H1 (cell line): Measurements from ENCODE around the gene ING1. TPM values are rescaled to one million over a fixed set of nuclear protein-coding genes. Genes with fewer than 3 reads are reported as not detected.

Source experiments
- CTCF ChIA-PET: fragments of 300-600 bp; sonication (Branson Sonifier 250); formaldehyde crosslinking; loops from one replicate; lab custom pipeline; 2021; ENCODE audit not compliant: partially characterized antibody; lab: Charles Lee
- POLR2A ChIA-PET: fragments of 300-600 bp; sonication (Branson Sonifier 250); formaldehyde crosslinking; loops from one replicate; lab custom pipeline; 2021; ENCODE audit warnings: inconsistent platforms; ENCODE audit not compliant: partially characterized antibody; lab: Charles Lee
- DNase-seq, 2 experiments: peaks; one replicate each; pipeline versions ENCODE4 v3.0.0 to v3.0.0-alpha.2; 2010 to 2022; ENCODE audit warnings: low spot score in 2 of 2, low read depth in 1 of 2, mixed read lengths in 1 of 2
- FAIRE-seq: peaks from 2 replicates; lab custom pipeline; 2011; peaks lifted over from hg19 to GRCh38; lab: Jason Lieb, UNC
- H2AFZ ChIP-seq: 2 replicates; pipeline ENCODE4 v1.8.1; 2012; ENCODE audit warnings: low read length, inconsistent platforms
- H2AK5ac ChIP-seq: 2 replicates; pipeline ENCODE4 v1.6.1; 2013; ENCODE audit warnings: low read depth, low read length
- H2BK120ac ChIP-seq: replicated peaks from 2 replicates; pipeline ENCODE3; 2013; ENCODE audit warnings: low read depth, low read length, inconsistent platforms
- H2BK12ac ChIP-seq: 2 replicates; pipeline ENCODE4 v1.6.1; 2013; ENCODE audit warnings: low read depth, low read length
- H2BK15ac ChIP-seq: 2 replicates; pipeline ENCODE4 v1.6.1; 2013; ENCODE audit warnings: low read length
- H2BK20ac ChIP-seq: 2 replicates; pipeline ENCODE4 v1.6.1; 2013; ENCODE audit warnings: low read length
- H2BK5ac ChIP-seq: 2 replicates; pipeline ENCODE4 v1.6.1; 2013; ENCODE audit warnings: low read depth, low read length
- H3K14ac ChIP-seq: 2 replicates; pipeline ENCODE4 v1.6.1; 2013; ENCODE audit warnings: inconsistent platforms; ENCODE audit not compliant: insufficient read length
- H3K18ac ChIP-seq: 2 replicates; pipeline ENCODE4 v1.6.1; 2013; ENCODE audit warnings: low read length; ENCODE audit errors: extremely low read depth
- H3K23ac ChIP-seq: 2 replicates; pipeline ENCODE4 v1.6.1; 2013; ENCODE audit warnings: inconsistent platforms; ENCODE audit not compliant: insufficient read length
- H3K23me2 ChIP-seq: 2 replicates; pipeline ENCODE4 v1.6.1; 2013; ENCODE audit warnings: low read depth, low read length
- H3K27ac ChIP-seq: 2 replicates; pipeline ENCODE4 v1.6.1; 2011; ENCODE audit warnings: low read depth, low read length, inconsistent platforms
- H3K27me3 ChIP-seq, 4 experiments: replicated peaks in 1 of 4; 1 replicate in 1 of 4; 2 replicates in 3 of 4; pipeline versions ENCODE4 v1.6.1 to v1.8.1; 2011 to 2013; ENCODE audit warnings: low read length in 3 of 4, mild to moderate bottlenecking in 3 of 4, inconsistent platforms in 2 of 4, mixed read lengths in 2 of 4, moderate library complexity in 1 of 4; ENCODE audit not compliant: control insufficient read depth in 3 of 4, insufficient read depth in 3 of 4; ENCODE audit errors: extremely low read depth in 1 of 4
- H3K36me3 ChIP-seq, 4 experiments: 2 replicates each; pipeline versions ENCODE4 v1.6.1 to v1.8.1; 2011 to 2013; ENCODE audit warnings: mild to moderate bottlenecking in 4 of 4, low read length in 3 of 4, moderate library complexity in 2 of 4, control low read depth in 1 of 4, inconsistent platforms in 1 of 4; ENCODE audit not compliant: insufficient read depth in 4 of 4, control insufficient read depth in 2 of 4
- H3K4ac ChIP-seq: replicated peaks from 2 replicates; pipeline ENCODE3; 2013; ENCODE audit warnings: low read length, low read depth, mixed read lengths, inconsistent platforms; ENCODE audit not compliant: insufficient read length
- H3K4me1 ChIP-seq, 4 experiments: replicated peaks in 1 of 4; 1 replicate in 1 of 4; 2 replicates in 3 of 4; pipeline versions ENCODE4 v1.6.1 to v1.8.1; 2011 to 2013; ENCODE audit warnings: low read length in 3 of 4, inconsistent platforms in 2 of 4, mixed read lengths in 1 of 4; ENCODE audit not compliant: insufficient read depth in 4 of 4, control insufficient read depth in 3 of 4
- H3K4me2 ChIP-seq, 2 experiments: 2 replicates each; pipeline versions ENCODE4 v1.6.1 to v1.8.1; 2011 to 2013; ENCODE audit warnings: low read depth in 2 of 2, low read length in 2 of 2, control low read depth in 1 of 2, inconsistent platforms in 1 of 2, mild to moderate bottlenecking in 1 of 2; ENCODE audit not compliant: insufficient read depth in 1 of 2
- H3K4me3 ChIP-seq, 4 experiments: fragments of 200-600, 300-600 bp in 1 of 4; sonication (generic), shearing (Covaris generic), sonication (Bioruptor Twin) in 1 of 4; 2 replicates each; pipeline versions ENCODE4 v1.5.1 to v1.8.1; 2011 to 2016; ENCODE audit warnings: low read length in 4 of 4, low read depth in 3 of 4, control low read depth in 2 of 4, inconsistent platforms in 2 of 4, mild to moderate bottlenecking in 2 of 4, mixed read lengths in 1 of 4, moderate library complexity in 1 of 4; ENCODE audit not compliant: insufficient read depth in 2 of 4; ENCODE audit errors: extremely low read depth in 1 of 4
- H3K56ac ChIP-seq: replicated peaks from 2 replicates; pipeline ENCODE3; 2013; ENCODE audit warnings: low read depth, mild to moderate bottlenecking, mixed read lengths, low read length, inconsistent platforms; ENCODE audit not compliant: insufficient read length
- H3K79me1 ChIP-seq: 2 replicates; pipeline ENCODE4 v1.6.1; 2013; ENCODE audit warnings: low read depth, low read length, control low read depth
- H3K79me2 ChIP-seq, 2 experiments: 2 replicates each; pipeline versions ENCODE4 v1.6.1 to v1.8.1; 2012 to 2013; ENCODE audit warnings: low read length in 2 of 2, mild to moderate bottlenecking in 2 of 2, inconsistent platforms in 1 of 2; ENCODE audit not compliant: insufficient read depth in 2 of 2, control insufficient read depth in 1 of 2
- H3K9ac ChIP-seq, 4 experiments: replicated peaks in 1 of 4; 1 replicate in 1 of 4; 2 replicates in 3 of 4; pipeline versions ENCODE4 v1.6.1 to v1.8.1; 2011 to 2013; ENCODE audit warnings: low read depth in 3 of 4, low read length in 3 of 4, control low read depth in 2 of 4, mild to moderate bottlenecking in 2 of 4, moderate library complexity in 2 of 4, inconsistent platforms in 1 of 4; ENCODE audit errors: extremely low read depth in 1 of 4
- H3K9me3 ChIP-seq, 2 experiments: 2 replicates each; pipeline versions ENCODE4 v1.6.1 to v1.8.1; 2012 to 2013; ENCODE audit warnings: mild to moderate bottlenecking in 2 of 2, moderate library complexity in 2 of 2, control low read depth in 1 of 2, inconsistent platforms in 1 of 2, low read depth in 1 of 2, low read length in 1 of 2, mixed read lengths in 1 of 2; ENCODE audit not compliant: insufficient read depth in 2 of 2
- H4K20me1 ChIP-seq, 2 experiments: replicated peaks in 1 of 2; 2 replicates each; pipeline versions ENCODE3 to v1.8.1; 2011 to 2013; ENCODE audit warnings: inconsistent platforms in 2 of 2, low read length in 2 of 2, mild to moderate bottlenecking in 1 of 2; ENCODE audit not compliant: insufficient read depth in 2 of 2, control insufficient read depth in 1 of 2
- H4K5ac ChIP-seq: 2 replicates; pipeline ENCODE4 v1.6.1; 2013; ENCODE audit warnings: low read length, low read depth, mixed read lengths, inconsistent platforms; ENCODE audit not compliant: insufficient read length
- H4K8ac ChIP-seq: 2 replicates; pipeline ENCODE4 v1.8.0; 2013; ENCODE audit warnings: mild to moderate bottlenecking, moderate library complexity, low read length, inconsistent platforms; ENCODE audit not compliant: insufficient read depth; ENCODE audit errors: extremely low read depth
- H4K91ac ChIP-seq: replicated peaks from 2 replicates; pipeline ENCODE3; 2013; ENCODE audit warnings: low read length, mixed read lengths, inconsistent platforms; ENCODE audit not compliant: insufficient read length
- ATF2 ChIP-seq: IDR thresholded peaks from 2 replicates; pipeline ENCODE4 v1.6.1; 2012; ENCODE audit warnings: low read length, inconsistent platforms
- EZH2 ChIP-seq: fragments of 200-600 bp; sonication (generic); IDR thresholded peaks from 2 replicates; pipeline ENCODE4 v1.7.1; 2012; ENCODE audit warnings: low read depth, mild to moderate bottlenecking, moderate library complexity, low read length, inconsistent platforms; ENCODE audit not compliant: severe bottlenecking
- JUN ChIP-seq: IDR thresholded peaks from 2 replicates; pipeline ENCODE4 v1.6.1; 2011; ENCODE audit warnings: low read depth, mild to moderate bottlenecking, improper control_type of control experiment, low read length
- RAD21 ChIP-seq, 2 experiments: IDR thresholded peaks in 1 of 2; conservative IDR thresholded peaks in 1 of 2; 2 replicates each; pipeline ENCODE4 v1.6.1; 2011; ENCODE audit warnings: low read depth in 2 of 2, low read length in 2 of 2, improper control_type of control experiment in 1 of 2, inconsistent platforms in 1 of 2, mild to moderate bottlenecking in 1 of 2, moderate library complexity in 1 of 2
- RBBP5 ChIP-seq: IDR thresholded peaks from 2 replicates; pipeline ENCODE4 v1.7.1; 2012; ENCODE audit warnings: low read depth, mild to moderate bottlenecking, inconsistent platforms, low read length, moderate library complexity, borderline replicate concordance
- SP4 ChIP-seq: IDR thresholded peaks from 2 replicates; pipeline ENCODE4 v1.6.1; 2012; ENCODE audit warnings: low read length, inconsistent platforms
- WGBS, 2 experiments: shearing (Covaris generic) in 1 of 2; methylation state at CpG; one replicate each; pipeline versions ENCODE4 v1.1.6 to v1.1.7; 2013 to 2015; ENCODE audit warnings: low lambda C conversion rate in 2 of 2, mixed read lengths in 2 of 2, inconsistent platforms in 1 of 2, low coverage in 1 of 2, missing lambda C conversion rate in 1 of 2; ENCODE audit not compliant: insufficient replicate concordance in 2 of 2, insufficient coverage in 1 of 2, insufficient read length in 1 of 2; ENCODE audit errors: extremely low coverage in 1 of 2, missing lambda C conversion rate in 1 of 2; 5-methylcytosine and 5-hydroxymethylcytosine counted together
- polyA plus RNA-seq, 7 experiments: library from polyadenylated mRNA; depleted of rRNA in 3 of 7; stranded (reverse) in 5 of 7; unstranded in 2 of 7; fragments of >200 nt in 5 of 7; fragments of 200-250 nt in 2 of 7; gene quantifications; 1 replicate in 5 of 7; 2 replicates in 1 of 7; 4 replicates in 1 of 7; pipeline versions ENCODE4 v1.2.1 to v1.2.3, GENCODE V29; 2011 to 2013; ENCODE audit warnings: missing spikeins in 2 of 7, mixed read lengths in 2 of 7
- total RNA-seq: library from RNA; stranded (reverse); fragmentation: NEBNext Ultra II Directional; extraction: Animal tissue kit (Norgen Biotek cat#: 25700); gene quantifications from 2 replicates; pipeline ENCODE4 v1.2.1, GENCODE V29; 2021
- TF ChIP-seq, protein P1 (sequence below): IDR thresholded peaks from 2 replicates; pipeline ENCODE4 v1.6.1; 2012; ENCODE audit warnings: inconsistent platforms

ING1 gene
- total and polyA plus RNA-seq, 2 of the 8 experiments (the other 6 are each of a cell fraction or from before 2014, with no cell fraction given), result 22.3 to 26.6 TPM

GRCh38 chr13:110702089-110702488 lies 11.4 kb upstream of the ING1 start:
- H3K27ac ChIP-seq, result no peak overlapping the region
- no peak overlapping the region for H4K91ac ChIP-seq
- H4K5ac ChIP-seq, result no peak overlapping the region
- no peaks in the 10 kb centered on the region for H3K9me3 ChIP-seq
- H2AFZ ChIP-seq, result no peak overlapping the region
- peaks cover 0 to 10% of the 10 kb centered on the region in 2 experiments; a peak in 2 of 4 replicates for H3K79me2 ChIP-seq
- H4K8ac ChIP-seq, result no peak overlapping the region
- H2BK20ac ChIP-seq, result no peak overlapping the region
- TF ChIP-seq ATF2 (no peak), RAD21 (IDR thresholded peaks at IDR 0.05 in 1 of 2, conservative IDR thresholded peaks at IDR 0.05 in 1 of 2; ENCODE audit: low read depth in 2 of 2, low read length in 2 of 2) (no peak), RBBP5 (no peak), SP4 (no peak), EZH2 (no peak), JUN (no peak)
- TF ChIP-seq, protein P1, sequence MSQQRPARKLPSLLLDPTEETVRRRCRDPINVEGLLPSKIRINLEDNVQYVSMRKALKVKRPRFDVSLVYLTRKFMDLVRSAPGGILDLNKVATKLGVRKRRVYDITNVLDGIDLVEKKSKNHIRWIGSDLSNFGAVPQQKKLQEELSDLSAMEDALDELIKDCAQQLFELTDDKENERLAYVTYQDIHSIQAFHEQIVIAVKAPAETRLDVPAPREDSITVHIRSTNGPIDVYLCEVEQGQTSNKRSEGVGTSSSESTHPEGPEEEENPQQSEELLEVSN, result no peak
- H2BK15ac ChIP-seq, result no peak overlapping the region
- no peak overlapping the region for H2BK5ac ChIP-seq
- POLR2A ChIA-PET, result interaction anchor here (0.6 to 6.5 kb wide), 6 partner anchors 10 to 131 kb away, joined by 3 to 43 read pairs (median 8); no protein-coding TSS in a partner anchor
- H3K56ac ChIP-seq, result no peak overlapping the region
- H2BK12ac ChIP-seq, result no peak overlapping the region
- H3K23ac ChIP-seq, result no peak overlapping the region
- no peak overlapping the region for H2BK120ac ChIP-seq
- DNase-seq (no peak), FAIRE-seq (no peak)
- H3K27me3 ChIP-seq, result no peaks in the 10 kb centered on the region
- 62% methylated on average over 3 of the region's 3 CpGs; no CpG with 5 or more reads in 1 of the 2 experiments for WGBS, 2 experiments
- H3K4ac ChIP-seq, result no peak overlapping the region
- no peak overlapping the region for H2AK5ac ChIP-seq
- H3K36me3 ChIP-seq, result peaks cover 4 to 29% (median 24%) of the 10 kb centered on the region in 4 experiments; a peak in 6 of 8 replicates
- no peak overlapping the region for H3K4me2 ChIP-seq
- H3K14ac ChIP-seq, result no peak overlapping the region
- CTCF ChIA-PET, result interaction anchor here (0.7 to 4.3 kb wide), 12 partner anchors 10 to 246 kb away, joined by 3 to 13 read pairs (median 4); no protein-coding TSS in a partner anchor
- H3K18ac ChIP-seq, result no peak overlapping the region
- peaks cover 0 to 7% of the 10 kb centered on the region in 2 experiments for H4K20me1 ChIP-seq
- no peak overlapping the region for H3K9ac ChIP-seq
- H3K4me3 ChIP-seq, result no peak overlapping the region
- peaks cover 10% of the 10 kb centered on the region for H3K79me1 ChIP-seq
- H3K4me1 ChIP-seq, result peaks cover 0 to 14% (median 6%) of the 10 kb centered on the region in 4 experiments; a peak in 4 of 7 replicates
- peaks cover 8% of the 10 kb centered on the region for H3K23me2 ChIP-seq
